Measurements from ENCODE around the gene AURKB.

- TF ChIP-seq, protein P1, sequence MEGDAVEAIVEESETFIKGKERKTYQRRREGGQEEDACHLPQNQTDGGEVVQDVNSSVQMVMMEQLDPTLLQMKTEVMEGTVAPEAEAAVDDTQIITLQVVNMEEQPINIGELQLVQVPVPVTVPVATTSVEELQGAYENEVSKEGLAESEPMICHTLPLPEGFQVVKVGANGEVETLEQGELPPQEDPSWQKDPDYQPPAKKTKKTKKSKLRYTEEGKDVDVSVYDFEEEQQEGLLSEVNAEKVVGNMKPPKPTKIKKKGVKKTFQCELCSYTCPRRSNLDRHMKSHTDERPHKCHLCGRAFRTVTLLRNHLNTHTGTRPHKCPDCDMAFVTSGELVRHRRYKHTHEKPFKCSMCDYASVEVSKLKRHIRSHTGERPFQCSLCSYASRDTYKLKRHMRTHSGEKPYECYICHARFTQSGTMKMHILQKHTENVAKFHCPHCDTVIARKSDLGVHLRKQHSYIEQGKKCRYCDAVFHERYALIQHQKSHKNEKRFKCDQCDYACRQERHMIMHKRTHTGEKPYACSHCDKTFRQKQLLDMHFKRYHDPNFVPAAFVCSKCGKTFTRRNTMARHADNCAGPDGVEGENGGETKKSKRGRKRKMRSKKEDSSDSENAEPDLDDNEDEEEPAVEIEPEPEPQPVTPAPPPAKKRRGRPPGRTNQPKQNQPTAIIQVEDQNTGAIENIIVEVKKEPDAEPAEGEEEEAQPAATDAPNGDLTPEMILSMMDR (IDR thresholded peaks at IDR 0.05; ENCODE audit: low read depth, low read length) = no peak
- no peak for TF ChIP-seq EZH2phosphoT487 (IDR thresholded peaks at IDR 0.05; ENCODE audit: low read depth)
These were observed 46.2 kb downstream of the AURKB start for GRCh38 chr17:8163978-8164814.
